BJ (cell line): ENCODE results near the gene KMT2A. TPM values are rescaled to one million over a fixed set of nuclear protein-coding genes. Genes with fewer than 3 reads are reported as not detected.

ENCODE experiments used
- CTCF ChIA-PET: fragments of 350-600 bp; formaldehyde crosslinking; extraction: SDS; loops from one replicate; lab custom pipeline; 2021; ENCODE audit warnings: antibody characterized with exemption, inconsistent platforms; lab: Yijun Ruan, JAX
- POLR2A ChIA-PET: fragments of 300-600 bp; sonication (Branson Sonifier 250); formaldehyde crosslinking; extraction: SDS; loops from one replicate; lab custom pipeline; 2021; ENCODE audit warnings: antibody characterized with exemption; lab: Charles Lee
- DNase-seq: peaks from one replicate; pipeline ENCODE4 v3.0.0-alpha.2; 2011; ENCODE audit warnings: low read depth
- H3K27me3 ChIP-seq: 2 replicates; pipeline ENCODE4 v1.6.0; 2011; ENCODE audit warnings: low read length; ENCODE audit not compliant: control insufficient read depth, insufficient read depth
- H3K36me3 ChIP-seq: 2 replicates; pipeline ENCODE4 v1.5.1; 2011; ENCODE audit warnings: low read length; ENCODE audit not compliant: control insufficient read depth, insufficient read depth
- H3K4me3 ChIP-seq: 2 replicates; pipeline ENCODE4 v1.5.1; 2011; ENCODE audit warnings: low read depth, mild to moderate bottlenecking, control low read depth, low read length
- CTCF ChIP-seq: IDR thresholded peaks from 2 replicates; pipeline ENCODE4 v1.5.1; 2011; ENCODE audit warnings: low read depth, mild to moderate bottlenecking, control low read depth, inconsistent platforms, low read length, moderate library complexity; ENCODE audit not compliant: insufficient read depth
- polyA plus RNA-seq: library from polyadenylated mRNA; depleted of rRNA; stranded (reverse); fragments of >200 nt; gene quantifications from 2 replicates; pipeline ENCODE4 v1.2.3, GENCODE V29; 2011

The KMT2A gene
- polyA plus RNA-seq, 1 experiment, result 21.9 TPM

DNA sequence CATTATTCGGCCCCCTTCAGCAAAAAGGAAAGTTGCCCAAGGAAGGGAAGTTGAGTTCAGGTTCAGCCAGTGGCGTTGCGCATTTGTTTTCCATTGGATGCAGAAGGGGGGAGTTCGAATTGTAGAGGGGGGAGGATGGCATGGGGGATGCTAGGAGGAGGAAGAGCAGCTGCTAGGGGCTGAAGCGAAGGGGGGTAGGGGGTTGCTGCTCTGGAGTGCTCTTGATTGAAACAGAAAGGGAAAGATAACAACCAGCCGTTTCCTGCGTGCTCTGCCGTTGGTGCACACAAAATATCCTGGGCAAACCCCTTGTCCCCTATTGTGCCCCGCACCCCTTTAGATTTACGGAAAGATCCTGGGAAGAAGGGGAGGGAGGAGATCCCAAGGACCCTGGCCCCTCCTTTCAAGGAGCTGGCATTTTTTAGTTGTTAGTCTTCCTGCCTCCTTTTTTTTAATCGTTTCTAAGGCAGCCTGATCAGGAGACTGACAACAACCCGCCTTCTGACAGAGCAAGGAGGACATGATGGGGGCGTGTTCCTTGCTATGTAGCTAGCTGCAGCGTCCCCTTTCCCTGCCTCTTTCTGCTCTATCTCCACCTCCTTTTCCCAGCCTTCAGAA, 2.1 kb downstream of the KMT2A start:
- POLR2A ChIA-PET, result no interaction called here
- TF ChIP-seq CTCF, result no peak
- Histone ChIP-seq H3K36me3 (no peaks in the 10 kb centered on the region), H3K4me3 (peak overlapping the region; percentile 93), H3K27me3 (no peaks in the 10 kb centered on the region)
- peak; percentile 48 for DNase-seq
- CTCF ChIA-PET, result interaction anchor here (0.6 to 1.2 kb wide), 4 partner anchors 10 to 50 kb away, joined by 3 to 5 read pairs (median 3); no protein-coding TSS in a partner anchor

DNA sequence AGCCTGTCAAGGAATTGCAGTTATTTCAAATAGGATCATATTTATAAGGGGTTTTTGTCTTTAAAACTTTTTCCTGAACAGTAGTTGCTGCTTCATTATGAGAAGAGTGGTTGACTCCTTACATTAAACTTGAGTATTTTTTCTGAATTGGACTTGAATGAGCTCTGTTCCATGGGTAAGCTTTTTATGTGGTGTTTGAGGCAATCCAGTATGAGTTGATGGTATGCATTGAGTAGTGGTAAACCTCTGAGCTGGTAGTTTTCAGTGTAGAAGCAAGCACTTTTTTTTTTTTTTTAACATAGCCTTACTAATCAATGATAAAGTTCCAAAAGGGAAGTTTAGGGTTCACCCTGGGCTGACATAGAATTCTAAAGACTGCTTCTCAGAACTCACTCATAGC, 3.4 kb downstream of the KMT2A start:
- no peak for DNase-seq
- Histone ChIP-seq H3K27me3 (no peaks in the 10 kb centered on the region), H3K36me3 (no peaks in the 10 kb centered on the region), H3K4me3 (no peak overlapping the region)
- ChIA-PET CTCF (no interaction called here), POLR2A (no interaction called here)
- no peak for TF ChIP-seq CTCF

DNA sequence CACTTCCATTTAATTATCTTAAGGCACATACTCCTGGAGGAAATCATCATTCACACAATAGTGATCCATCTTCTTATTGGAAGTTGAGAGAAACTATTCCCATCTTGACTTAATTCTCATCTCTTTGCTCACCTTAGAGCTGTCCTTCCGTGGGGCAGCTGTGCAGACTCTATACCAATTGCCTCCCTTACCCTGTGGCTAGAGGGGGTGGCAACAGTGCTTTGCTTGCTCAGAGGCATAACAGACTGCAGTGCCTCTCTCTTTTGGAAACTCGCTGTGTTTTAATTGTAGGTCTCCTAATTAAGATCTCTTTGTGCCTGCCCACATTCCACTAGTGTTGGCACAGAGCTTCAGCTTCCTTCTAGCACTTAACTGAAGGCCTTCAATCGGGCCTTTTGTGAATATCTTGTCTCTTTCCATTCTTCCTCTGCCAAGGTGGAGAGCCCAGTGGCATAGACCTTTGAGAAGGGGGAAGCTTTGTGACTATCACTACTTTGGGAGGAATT, 5.5 kb downstream of the KMT2A start:
- CTCF ChIA-PET, result interaction anchor here (1.0 kb wide), 1 partner anchor 18 kb away, joined by 3 read pairs; no protein-coding TSS in a partner anchor
- Histone ChIP-seq H3K27me3 (no peaks in the 10 kb centered on the region), H3K4me3 (no peak overlapping the region), H3K36me3 (no peaks in the 10 kb centered on the region)
- DNase-seq, result no peak
- TF ChIP-seq CTCF, result no peak
- POLR2A ChIA-PET, result no interaction called here

DNA sequence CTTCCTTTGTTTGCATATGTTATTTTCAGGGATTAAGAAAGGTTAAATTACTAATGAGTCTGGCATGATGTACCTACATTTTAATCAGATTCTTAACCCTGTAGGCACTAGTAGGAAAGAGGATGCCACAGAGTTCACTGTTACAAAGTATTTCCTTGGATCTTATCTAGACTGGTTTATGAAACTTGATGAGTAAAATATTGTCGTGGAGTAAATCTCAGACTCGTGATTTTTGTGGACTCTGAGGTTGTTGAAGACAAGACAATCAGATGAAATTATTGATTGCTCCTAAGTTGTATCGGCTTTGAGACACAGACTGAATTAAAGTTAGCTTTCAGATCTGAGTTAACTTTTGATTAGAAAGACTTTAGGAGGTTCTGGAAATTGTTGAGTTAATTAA, 6.0 kb downstream of the KMT2A start:
- no peak for DNase-seq
- no peak for TF ChIP-seq CTCF
- ChIA-PET POLR2A (no interaction called here), CTCF (interaction anchor here (1.0 kb wide), 1 partner anchor 18 kb away, joined by 3 read pairs; no protein-coding TSS in a partner anchor)
- Histone ChIP-seq H3K36me3 (no peaks in the 10 kb centered on the region), H3K4me3 (no peak overlapping the region), H3K27me3 (no peaks in the 10 kb centered on the region)

DNA sequence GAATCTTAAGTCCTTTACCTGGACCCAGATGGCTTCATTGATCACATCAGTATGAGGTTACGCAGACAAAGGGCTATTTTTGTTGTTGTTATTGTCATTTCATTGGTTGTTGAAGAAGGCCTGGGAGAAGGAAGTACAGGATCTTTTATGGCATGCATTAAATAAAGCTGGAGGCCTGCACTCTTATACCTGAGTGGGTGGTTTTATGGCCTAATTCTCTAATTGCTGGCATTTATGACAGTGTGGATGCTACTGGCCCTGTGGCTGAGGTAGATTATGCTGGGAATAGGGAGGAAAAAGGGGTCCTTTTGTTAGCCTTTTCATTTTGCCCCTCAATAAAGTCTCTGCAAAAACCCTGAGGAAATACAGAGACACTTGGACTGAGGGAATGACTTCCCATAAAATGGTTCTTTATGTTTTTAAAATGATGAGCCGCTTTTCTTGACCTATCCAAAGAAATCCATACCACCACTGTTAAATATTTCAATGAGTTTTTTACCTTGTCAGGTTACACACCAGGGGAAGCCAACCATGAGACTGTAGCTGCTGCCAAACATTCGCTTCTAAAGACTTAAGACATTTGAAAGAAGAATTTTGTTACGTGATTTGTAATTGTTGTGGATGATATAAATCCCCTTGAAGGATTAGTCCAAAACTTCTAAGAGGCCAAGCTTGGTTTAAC, 6.8 kb downstream of the KMT2A start:
- no peak for DNase-seq
- Histone ChIP-seq H3K4me3 (no peak overlapping the region), H3K36me3 (no peaks in the 10 kb centered on the region), H3K27me3 (no peaks in the 10 kb centered on the region)
- ChIA-PET CTCF (interaction anchor here (1.0 kb wide), 1 partner anchor 17 kb away, joined by 3 read pairs; no protein-coding TSS in a partner anchor), POLR2A (no interaction called here)
- TF ChIP-seq CTCF, result no peak
